ENCODE measurements around the gene HTR2A. TPM values are rescaled to one million over a fixed set of nuclear protein-coding genes. Genes with fewer than 3 reads are reported as not detected.

The HTR2A gene
- polyA plus RNA-seq, 2 donors: 0.01 to 0.02 TPM

GRCh38 chr13:46884531-46884930, 12.3 kb downstream of the HTR2A start:
- WGBS, 2 donors: 87 to 88% methylated on average over 3 of the region's 3 CpGs
- Histone ChIP-seq H3K9me3 (ENCODE audit: control insufficient read depth in 2 of 2, insufficient read depth in 1 of 2, low read depth in 1 of 2, low read length in 1 of 2) (no peaks in the 10 kb centered on the region), H3K36me3 (ENCODE audit: control insufficient read depth in 2 of 2, insufficient read depth in 2 of 2, low read length in 1 of 2) (no peaks in the 10 kb centered on the region), H3K27me3 (ENCODE audit: control insufficient read depth in 1 of 2, insufficient read depth in 2 of 2, low read length in 2 of 2) (no peaks in the 10 kb centered on the region), H3K27ac (ENCODE audit: low read depth in 2 of 2, low read length in 1 of 2) (no peak overlapping the region), H3K4me1 (ENCODE audit: control insufficient read depth in 2 of 2, insufficient read depth in 2 of 2, low read length in 1 of 2) (no peaks in the 10 kb centered on the region), H3K4me3 (ENCODE audit: low read depth in 1 of 2, low read length in 2 of 2) (no peak overlapping the region)

DNA sequence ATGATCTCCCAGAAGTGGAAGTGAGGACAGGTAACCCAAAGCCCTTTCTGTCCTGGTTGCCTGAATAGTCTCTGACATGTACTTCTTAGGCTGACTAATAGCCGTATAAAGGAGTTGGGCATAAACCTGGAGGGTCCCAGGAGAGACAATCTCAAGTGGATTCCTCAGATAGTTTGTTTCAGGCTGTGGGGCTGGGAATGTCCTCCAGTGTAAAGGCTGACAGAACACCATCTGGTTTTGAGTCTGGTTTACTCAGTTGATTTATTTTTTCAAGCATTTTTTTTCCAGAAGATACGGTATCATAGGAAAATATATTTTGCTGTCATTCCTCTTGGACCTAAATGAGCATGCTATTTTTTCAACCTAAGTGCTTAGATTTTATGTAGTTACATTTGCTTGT, 15.2 kb downstream of the HTR2A start:
- Histone ChIP-seq H3K27me3 (ENCODE audit: control insufficient read depth in 1 of 2, insufficient read depth in 2 of 2, low read length in 2 of 2) (no peaks in the 10 kb centered on the region), H3K27ac (ENCODE audit: low read depth in 2 of 2, low read length in 1 of 2) (no peak overlapping the region), H3K9me3 (ENCODE audit: control insufficient read depth in 2 of 2, insufficient read depth in 1 of 2, low read depth in 1 of 2, low read length in 1 of 2) (no peaks in the 10 kb centered on the region), H3K36me3 (ENCODE audit: control insufficient read depth in 2 of 2, insufficient read depth in 2 of 2, low read length in 1 of 2) (no peaks in the 10 kb centered on the region), H3K4me1 (ENCODE audit: control insufficient read depth in 2 of 2, insufficient read depth in 2 of 2, low read length in 1 of 2) (no peaks in the 10 kb centered on the region), H3K4me3 (ENCODE audit: low read depth in 1 of 2, low read length in 2 of 2) (no peak overlapping the region)
- WGBS, 2 donors: 42 to 47% methylated on average over 2 of the region's 2 CpGs

DNA sequence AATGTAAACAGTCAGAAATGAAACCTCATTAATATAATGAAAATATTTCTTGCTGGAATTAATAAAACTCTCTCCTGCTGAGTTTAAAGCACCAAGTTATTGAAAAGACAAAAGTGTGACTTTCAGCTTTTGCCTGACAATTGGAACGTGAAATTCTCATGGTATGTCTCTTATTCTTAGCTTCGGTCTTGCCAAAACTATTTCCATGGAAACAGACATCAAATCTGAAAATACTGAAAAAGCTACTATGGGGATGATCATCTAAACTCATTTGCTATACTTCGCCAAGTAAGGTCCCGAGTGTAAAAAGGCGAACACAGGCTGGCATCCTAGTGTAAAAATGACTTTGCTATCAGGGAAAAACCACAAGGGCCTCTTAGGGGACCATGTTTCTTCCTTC, 22.8 kb downstream of the HTR2A start:
- 69 to 74% methylated on average over 5 of the region's 5 CpGs for WGBS, 2 donors
- Histone ChIP-seq H3K36me3 (ENCODE audit: control insufficient read depth in 2 of 2, insufficient read depth in 2 of 2, low read length in 1 of 2) (no peaks in the 10 kb centered on the region), H3K27ac (ENCODE audit: low read depth in 2 of 2, low read length in 1 of 2) (no peak overlapping the region), H3K27me3 (ENCODE audit: control insufficient read depth in 1 of 2, insufficient read depth in 2 of 2, low read length in 2 of 2) (no peaks in the 10 kb centered on the region), H3K4me3 (ENCODE audit: low read depth in 1 of 2, low read length in 2 of 2) (no peak overlapping the region), H3K4me1 (ENCODE audit: control insufficient read depth in 2 of 2, insufficient read depth in 2 of 2, low read length in 1 of 2) (no peaks in the 10 kb centered on the region), H3K9me3 (ENCODE audit: control insufficient read depth in 2 of 2, insufficient read depth in 1 of 2, low read depth in 1 of 2, low read length in 1 of 2) (no peaks in the 10 kb centered on the region)

- no peak overlapping the region for H3K4me3 ChIP-seq (ENCODE audit: low read depth in 1 of 2, low read length in 2 of 2)
- H3K27ac ChIP-seq (ENCODE audit: low read depth in 2 of 2, low read length in 1 of 2): no peak overlapping the region
- H3K4me1 ChIP-seq (ENCODE audit: control insufficient read depth in 2 of 2, insufficient read depth in 2 of 2, low read length in 1 of 2): no peaks in the 10 kb centered on the region
- no peaks in the 10 kb centered on the region for H3K27me3 ChIP-seq (ENCODE audit: control insufficient read depth in 1 of 2, insufficient read depth in 2 of 2, low read length in 2 of 2)
- H3K36me3 ChIP-seq (ENCODE audit: control insufficient read depth in 2 of 2, insufficient read depth in 2 of 2, low read length in 1 of 2): no peaks in the 10 kb centered on the region
- H3K9me3 ChIP-seq (ENCODE audit: control insufficient read depth in 2 of 2, insufficient read depth in 1 of 2, low read depth in 1 of 2, low read length in 1 of 2): no peaks in the 10 kb centered on the region
- WGBS, 2 donors: 62 to 71% methylated on average over 2 of the region's 2 CpGs
Observed at GRCh38 chr13:46871557-46871956, 25.3 kb downstream of the HTR2A start.

GRCh38 chr13:46868091-46868490, 28.8 kb downstream of the HTR2A start:
- Histone ChIP-seq H3K27me3 (ENCODE audit: control insufficient read depth in 1 of 2, insufficient read depth in 2 of 2, low read length in 2 of 2) (no peaks in the 10 kb centered on the region), H3K36me3 (ENCODE audit: control insufficient read depth in 2 of 2, insufficient read depth in 2 of 2, low read length in 1 of 2) (no peaks in the 10 kb centered on the region), H3K9me3 (ENCODE audit: control insufficient read depth in 2 of 2, insufficient read depth in 1 of 2, low read depth in 1 of 2, low read length in 1 of 2) (no peaks in the 10 kb centered on the region), H3K4me1 (ENCODE audit: control insufficient read depth in 2 of 2, insufficient read depth in 2 of 2, low read length in 1 of 2) (peaks cover 0 to 2% of the 10 kb centered on the region in 2 donors), H3K27ac (ENCODE audit: low read depth in 2 of 2, low read length in 1 of 2) (no peak overlapping the region), H3K4me3 (ENCODE audit: low read depth in 1 of 2, low read length in 2 of 2) (no peak overlapping the region)
- WGBS, 2 donors: 67 to 73% methylated on average over 2 of the region's 2 CpGs

DNA sequence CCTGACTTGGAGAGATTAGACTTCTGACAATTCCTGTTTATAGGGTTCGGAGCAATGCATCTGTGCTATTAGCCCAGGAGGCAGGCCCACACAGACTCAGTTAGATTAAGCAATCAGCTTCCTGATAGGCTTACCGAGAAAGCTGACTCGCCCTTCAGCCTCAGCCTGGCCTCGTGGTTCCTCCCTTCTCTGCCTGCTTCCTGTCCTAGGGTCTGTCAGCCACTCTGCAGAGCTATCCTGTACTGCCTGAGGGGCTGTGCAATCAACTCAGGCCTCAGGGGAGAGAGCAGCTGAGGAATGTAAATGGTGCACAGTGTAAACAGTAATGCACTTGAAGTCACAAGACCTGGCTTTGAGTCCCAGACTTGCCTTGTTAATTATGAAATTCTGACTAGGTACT, 30.7 kb downstream of the HTR2A start:
- H3K27ac ChIP-seq (ENCODE audit: low read depth in 2 of 2, low read length in 1 of 2): no peak overlapping the region

GRCh38 chr13:46864941-46865340, 31.9 kb downstream of the HTR2A start:
- Histone ChIP-seq H3K27me3 (ENCODE audit: control insufficient read depth in 1 of 2, insufficient read depth in 2 of 2, low read length in 2 of 2) (no peaks in the 10 kb centered on the region), H3K27ac (ENCODE audit: low read depth in 2 of 2, low read length in 1 of 2) (no peak overlapping the region)
- 52 to 67% methylated on average over 3 of the region's 3 CpGs for WGBS, 2 donors

More for the DNA sequence above, 30.7 kb downstream of the HTR2A start:
- WGBS, 2 donors: 15 to 16% methylated on average over 4 of the region's 4 CpGs
- H3K36me3 ChIP-seq (ENCODE audit: control insufficient read depth in 2 of 2, insufficient read depth in 2 of 2, low read length in 1 of 2): no peaks in the 10 kb centered on the region
- H3K27me3 ChIP-seq (ENCODE audit: control insufficient read depth in 1 of 2, insufficient read depth in 2 of 2, low read length in 2 of 2): no peaks in the 10 kb centered on the region
- peaks cover 0 to 2% of the 10 kb centered on the region in 2 donors for H3K4me1 ChIP-seq (ENCODE audit: control insufficient read depth in 2 of 2, insufficient read depth in 2 of 2, low read length in 1 of 2)
- H3K9me3 ChIP-seq (ENCODE audit: control insufficient read depth in 2 of 2, insufficient read depth in 1 of 2, low read depth in 1 of 2, low read length in 1 of 2): no peaks in the 10 kb centered on the region
- no peak overlapping the region for H3K4me3 ChIP-seq (ENCODE audit: low read depth in 1 of 2, low read length in 2 of 2)

DNA sequence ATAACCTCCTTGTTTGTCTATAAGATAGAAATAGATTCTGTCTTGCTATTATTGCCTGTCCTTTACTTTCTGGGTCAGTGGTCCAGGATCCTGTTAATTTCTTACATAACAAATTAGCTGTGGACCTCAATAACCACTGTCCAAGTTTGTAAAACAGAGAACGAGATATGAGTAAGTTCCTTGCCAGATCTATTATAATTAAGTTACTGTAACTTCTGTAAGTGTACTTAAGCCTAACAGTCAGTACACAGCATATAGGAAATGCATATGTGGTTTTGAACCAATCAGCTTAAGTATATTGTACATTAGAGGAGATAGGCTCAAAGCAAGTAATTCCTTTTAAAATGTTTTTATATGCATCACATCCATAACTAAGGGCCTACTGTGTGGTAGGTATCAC, 34.9 kb downstream of the HTR2A start:
- Histone ChIP-seq H3K36me3 (ENCODE audit: control insufficient read depth in 2 of 2, insufficient read depth in 2 of 2, low read length in 1 of 2) (no peaks in the 10 kb centered on the region), H3K4me1 (ENCODE audit: control insufficient read depth in 2 of 2, insufficient read depth in 2 of 2, low read length in 1 of 2) (peaks cover 0 to 2% of the 10 kb centered on the region in 2 donors), H3K9me3 (ENCODE audit: control insufficient read depth in 2 of 2, insufficient read depth in 1 of 2, low read depth in 1 of 2, low read length in 1 of 2) (no peaks in the 10 kb centered on the region), H3K27ac (ENCODE audit: low read depth in 2 of 2, low read length in 1 of 2) (no peak overlapping the region), H3K4me3 (ENCODE audit: low read depth in 1 of 2, low read length in 2 of 2) (no peak overlapping the region), H3K27me3 (ENCODE audit: control insufficient read depth in 1 of 2, insufficient read depth in 2 of 2, low read length in 2 of 2) (no peaks in the 10 kb centered on the region)
- 66 to 67% methylated on average over 1 of the region's 1 CpG for WGBS, 2 donors

More at GRCh38 chr13:46864941-46865340, 31.9 kb downstream of the HTR2A start:
- H3K9me3 ChIP-seq (ENCODE audit: control insufficient read depth in 2 of 2, insufficient read depth in 1 of 2, low read depth in 1 of 2, low read length in 1 of 2): no peaks in the 10 kb centered on the region
- H3K36me3 ChIP-seq (ENCODE audit: control insufficient read depth in 2 of 2, insufficient read depth in 2 of 2, low read length in 1 of 2): no peaks in the 10 kb centered on the region
- no peak overlapping the region for H3K4me3 ChIP-seq (ENCODE audit: low read depth in 1 of 2, low read length in 2 of 2)
- H3K4me1 ChIP-seq (ENCODE audit: control insufficient read depth in 2 of 2, insufficient read depth in 2 of 2, low read length in 1 of 2): peaks cover 0 to 2% of the 10 kb centered on the region in 2 donors

DNA sequence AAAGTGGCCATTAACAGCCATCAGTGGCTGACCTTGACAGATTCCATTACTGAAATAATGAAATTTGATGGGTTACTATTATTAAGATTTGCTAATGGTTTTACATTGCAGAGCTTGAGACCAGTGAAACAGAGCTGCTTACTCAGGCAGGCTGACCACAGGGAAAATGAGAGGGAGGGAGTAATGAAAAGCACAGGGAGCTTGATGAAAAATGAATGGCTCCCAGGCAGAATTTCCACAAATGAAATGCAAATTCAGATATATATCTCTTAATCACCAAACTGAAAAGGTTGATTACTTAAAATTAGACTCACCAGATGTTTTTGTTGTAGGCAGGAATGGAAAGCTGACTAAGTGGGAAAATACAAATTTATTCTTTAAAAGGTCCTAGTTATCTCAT, 36.1 kb downstream of the HTR2A start:
- no peaks in the 10 kb centered on the region for H3K36me3 ChIP-seq (ENCODE audit: control insufficient read depth in 2 of 2, insufficient read depth in 2 of 2, low read length in 1 of 2)
- no peaks in the 10 kb centered on the region for H3K27me3 ChIP-seq (ENCODE audit: control insufficient read depth in 1 of 2, insufficient read depth in 2 of 2, low read length in 2 of 2)
- H3K4me3 ChIP-seq (ENCODE audit: low read depth in 1 of 2, low read length in 2 of 2): no peak overlapping the region
- no peak overlapping the region for H3K27ac ChIP-seq (ENCODE audit: low read depth in 2 of 2, low read length in 1 of 2)
- no peaks in the 10 kb centered on the region for H3K4me1 ChIP-seq (ENCODE audit: control insufficient read depth in 2 of 2, insufficient read depth in 2 of 2, low read length in 1 of 2)
- H3K9me3 ChIP-seq (ENCODE audit: control insufficient read depth in 2 of 2, insufficient read depth in 1 of 2, low read depth in 1 of 2, low read length in 1 of 2): peaks cover 0 to 3% of the 10 kb centered on the region in 2 donors

GRCh38 chr13:46858776-46859175, 38.1 kb downstream of the HTR2A start:
- Histone ChIP-seq H3K36me3 (ENCODE audit: control insufficient read depth in 2 of 2, insufficient read depth in 2 of 2, low read length in 1 of 2) (no peaks in the 10 kb centered on the region), H3K27ac (ENCODE audit: low read depth in 2 of 2, low read length in 1 of 2) (no peak overlapping the region), H3K27me3 (ENCODE audit: control insufficient read depth in 1 of 2, insufficient read depth in 2 of 2, low read length in 2 of 2) (no peaks in the 10 kb centered on the region), H3K9me3 (ENCODE audit: control insufficient read depth in 2 of 2, insufficient read depth in 1 of 2, low read depth in 1 of 2, low read length in 1 of 2) (peaks cover 0 to 3% of the 10 kb centered on the region in 2 donors), H3K4me3 (ENCODE audit: low read depth in 1 of 2, low read length in 2 of 2) (no peak overlapping the region), H3K4me1 (ENCODE audit: control insufficient read depth in 2 of 2, insufficient read depth in 2 of 2, low read length in 1 of 2) (no peaks in the 10 kb centered on the region)
- WGBS, 2 donors: 81 to 84% methylated on average over 3 of the region's 3 CpGs
